Aorta (tissue), 5 donors: Measurements from ENCODE around the gene EGFL6. TPM values are rescaled to one million over a fixed set of nuclear protein-coding genes. Genes with fewer than 3 reads are reported as not detected.

ENCODE experiments used
- ATAC-seq: fragments of 200-7000 bp; cut with Tn5 transposase; one replicate; pipeline ENCODE4 v1.9.1; 2022; ENCODE audit warnings: moderate library complexity; ENCODE audit not compliant: low FRiP score
- DNase-seq, 2 donors: peaks; one replicate each; pipeline ENCODE4 v3.0.0-alpha.2; 2020
- H3K27ac ChIP-seq, 2 donors: one replicate each; pipeline ENCODE4 v1.5.1; 2013; ENCODE audit warnings: low read length in 2 of 2, mild to moderate bottlenecking in 2 of 2, moderate library complexity in 2 of 2, control low read depth in 1 of 2, inconsistent platforms in 1 of 2, low read depth in 1 of 2
- H3K27me3 ChIP-seq, 2 donors: one replicate each; pipeline ENCODE4 v1.6.1; 2013; ENCODE audit warnings: control low read depth in 1 of 2, low read length in 1 of 2, mild to moderate bottlenecking in 1 of 2, moderate library complexity in 1 of 2; ENCODE audit not compliant: insufficient read depth in 2 of 2, control insufficient read depth in 1 of 2
- H3K36me3 ChIP-seq, 2 donors: one replicate each; pipeline ENCODE4 v1.6.1; 2013; ENCODE audit warnings: control low read depth in 1 of 2, low read length in 1 of 2, mild to moderate bottlenecking in 1 of 2; ENCODE audit not compliant: insufficient read depth in 2 of 2, control insufficient read depth in 1 of 2
- H3K4me1 ChIP-seq, 2 donors: one replicate each; pipeline ENCODE4 v1.6.1; 2013; ENCODE audit warnings: low read length in 2 of 2, control low read depth in 1 of 2, mild to moderate bottlenecking in 1 of 2, moderate library complexity in 1 of 2; ENCODE audit not compliant: insufficient read depth in 2 of 2, control insufficient read depth in 1 of 2
- H3K4me3 ChIP-seq, 2 donors: one replicate each; pipeline ENCODE4 v1.5.1; 2013; ENCODE audit warnings: low read length in 2 of 2, control low read depth in 1 of 2, mild to moderate bottlenecking in 1 of 2
- H3K9me3 ChIP-seq: one replicate; pipeline ENCODE4 v1.6.1; 2013; ENCODE audit warnings: mild to moderate bottlenecking, low read length; ENCODE audit not compliant: control insufficient read depth
- WGBS, 2 donors: extraction: QIAGEN DNeasy Blood & Tissue Kit; methylation state at CpG; one replicate each; pipeline ENCODE4 v1.1.7; 2013; 5-methylcytosine and 5-hydroxymethylcytosine counted together
- intact Hi-C, 2 donors: fragments of 100-400 bp; cut with DNase I; formaldehyde crosslinking; loops; one replicate each; pipeline versions ENCODE4 v1.14.2 to v1.15.0; 2022
- polyA plus RNA-seq, 2 donors: library from polyadenylated mRNA; stranded (reverse); fragments of 200-250 nt; gene quantifications; one replicate each; pipeline ENCODE4 v1.2.3, GENCODE V29; 2013
- total RNA-seq, 2 donors: library from RNA; stranded (reverse); fragmentation: NEBNext Ultra II Directional; extraction: Animal tissue kit (Norgen Biotek cat#: 25700); gene quantifications; one replicate each; pipeline ENCODE4 v1.2.1, GENCODE V29; 2021
- donor health status: healthy with polysubstance abuse.
- donor health status: Bipolar disorder and iron deficiency.
- donor health status: DM: no; HTN: no; CAD: no.
- donor health status: DM: no; HTN: no; CAD: no.
- donor health status: DM: yes; HTN: yes; CAD: no.

The EGFL6 gene
- total and polyA plus RNA-seq, 4 donors, result 0.23 to 0.60 TPM; not detected in 2

- Histone ChIP-seq H3K27me3 (no peaks in the 10 kb centered on the region), H3K36me3 (no peaks in the 10 kb centered on the region), H3K4me3 (no peak overlapping the region), H3K9me3 (no peaks in the 10 kb centered on the region), H3K27ac (no peak overlapping the region), H3K4me1 (peaks cover 0 to 2% of the 10 kb centered on the region in 2 donors)
- intact Hi-C loops, result loop anchor here in 1 of 2 donors (5.0 kb wide), 1 partner anchor 36 kb away; the partner anchor contains the start of gene RAB9A
- DNase-seq, result no peak
- WGBS, 2 donors, result 16 to 52% methylated on average over 3 of the region's 3 CpGs
- ATAC-seq, result no peak
Measured at GRCh38 chrX:13651150-13651549, 81.7 kb downstream of the EGFL6 start.

- H3K4me3 ChIP-seq, result peak overlapping the region; percentile 59 to 77
- H3K36me3 ChIP-seq, result no peaks in the 10 kb centered on the region
- no peaks in the 10 kb centered on the region for H3K27me3 ChIP-seq
- H3K9me3 ChIP-seq, result no peaks in the 10 kb centered on the region
- intact Hi-C loops, result loop anchor here in 1 of 2 donors (2.0 to 5.0 kb wide), 2 partner anchors 35 to 376 kb away; partner anchors contain the start of genes GEMIN8 and RAB9A
- H3K27ac ChIP-seq, result peak overlapping the region in 1 of 2 donors; percentile 91
- ATAC-seq (no peak), DNase-seq (no peak)
- peaks cover 0 to 2% of the 10 kb centered on the region in 2 donors for H3K4me1 ChIP-seq
- WGBS, 2 donors, result 11 to 36% methylated on average over 7 of the region's 7 CpGs
Measured at GRCh38 chrX:13652287-13652793, 82.9 kb downstream of the EGFL6 start.

- DNase-seq (peak; percentile 99), ATAC-seq (peak; percentile 99)
- Histone ChIP-seq H3K36me3 (no peaks in the 10 kb centered on the region), H3K4me3 (peak within 1 kb of the TSS; percentile 59 to 77), H3K9me3 (no peaks in the 10 kb centered on the region), H3K27me3 (no peaks in the 10 kb centered on the region), H3K4me1 (peaks cover 0 to 2% of the 10 kb centered on the region in 2 donors), H3K27ac (peak within 1 kb of the TSS; percentile 32 to 92)
- WGBS, 2 donors, result 0 to 1% methylated on average over 54 of the region's 54 CpGs
- intact Hi-C loops, result loop anchor here (1.0 to 5.0 kb wide), 3 partner anchors 34 to 376 kb away; partner anchors contain the start of genes GEMIN8 (in 1 of the 2), OFD1 (in 1 of the 2), RAB9A (in 1 of the 2) and TRAPPC2 (in 1 of the 2)
Measured at GRCh38 chrX:13652850-13653693, 83.7 kb downstream of the EGFL6 start, which contains the start of gene TCEANC. TCEANC (plus strand) TSS chrX:13653141; CDS start chrX:13662509, 9,368 bp downstream.

- Histone ChIP-seq H3K4me3 (no peak overlapping the region), H3K27ac (no peak overlapping the region), H3K36me3 (no peaks in the 10 kb centered on the region), H3K4me1 (peaks cover 0 to 2% of the 10 kb centered on the region in 2 donors), H3K9me3 (no peaks in the 10 kb centered on the region), H3K27me3 (no peaks in the 10 kb centered on the region)
- DNase-seq, result no peak
- intact Hi-C loops, result loop anchor here in 1 of 2 donors (5.0 kb wide), 1 partner anchor 33 kb away; the partner anchor contains the start of gene RAB9A
- ATAC-seq, result no peak
Measured at GRCh38 chrX:13654116-13654515, 84.7 kb downstream of the EGFL6 start.

- Histone ChIP-seq H3K9me3 (no peaks in the 10 kb centered on the region), H3K27me3 (no peaks in the 10 kb centered on the region), H3K36me3 (no peaks in the 10 kb centered on the region), H3K4me3 (no peak overlapping the region), H3K27ac (no peak overlapping the region), H3K4me1 (no peaks in the 10 kb centered on the region)
- intact Hi-C loops, result loop anchor here (5.0 kb wide), 2 partner anchors 92 to 242 kb away; no protein-coding TSS in a partner anchor
- WGBS, 2 donors, result 84% methylated on average over 3 of the region's 3 CpGs
- ATAC-seq, result no peak
- no peak for DNase-seq
Measured at GRCh38 chrX:13655674-13656073, 86.3 kb downstream of the EGFL6 start.

GRCh38 chrX:13658602-13659001 is 89.2 kb downstream of the EGFL6 start:
- intact Hi-C loops, result loop anchor here (2.0 to 5.0 kb wide), 3 partner anchors 89 to 374 kb away; no protein-coding TSS in a partner anchor
- ATAC-seq (peak; percentile 75), DNase-seq (no peak)
- peaks cover 0 to 4% of the 10 kb centered on the region in 2 donors for H3K36me3 ChIP-seq
- no peaks in the 10 kb centered on the region for H3K4me1 ChIP-seq
- no peak overlapping the region for H3K4me3 ChIP-seq
- H3K27ac ChIP-seq, result no peak overlapping the region
- WGBS, 2 donors, result 12 to 18% methylated on average over 2 of the region's 2 CpGs
- H3K9me3 ChIP-seq, result no peaks in the 10 kb centered on the region
- no peaks in the 10 kb centered on the region for H3K27me3 ChIP-seq

- Histone ChIP-seq H3K27ac (no peak overlapping the region), H3K9me3 (no peaks in the 10 kb centered on the region), H3K36me3 (peaks cover 0 to 4% of the 10 kb centered on the region in 2 donors), H3K4me1 (no peaks in the 10 kb centered on the region), H3K27me3 (no peaks in the 10 kb centered on the region), H3K4me3 (no peak overlapping the region)
- WGBS, 2 donors, result 28 to 52% methylated on average over 6 of the region's 6 CpGs
- intact Hi-C loops, result loop anchor here (2.0 to 5.0 kb wide), 3 partner anchors 88 to 374 kb away; no protein-coding TSS in a partner anchor
- DNase-seq (no peak), ATAC-seq (no peak)
Measured at GRCh38 chrX:13659063-13659462, 89.7 kb downstream of the EGFL6 start.

- Histone ChIP-seq H3K27ac (no peak overlapping the region), H3K36me3 (peaks cover 0 to 4% of the 10 kb centered on the region in 2 donors), H3K9me3 (no peaks in the 10 kb centered on the region), H3K27me3 (no peaks in the 10 kb centered on the region), H3K4me1 (no peaks in the 10 kb centered on the region), H3K4me3 (no peak overlapping the region)
- no peak for ATAC-seq
- 84 to 94% methylated on average over 6 of the region's 6 CpGs for WGBS, 2 donors
- intact Hi-C loops, result loop anchor here in 1 of 2 donors (5.0 kb wide), 1 partner anchor 75 kb away; no protein-coding TSS in a partner anchor
- no peak for DNase-seq
Measured at GRCh38 chrX:13661735-13662288, 92.4 kb downstream of the EGFL6 start.
